Trophoblast cell (in vitro differentiated cells and primary cell): ENCODE results near the gene ZNF284.
"Not testable (repeated sequence)": the region's sequence is repeated elsewhere in the genome, so short reads cannot be mapped to it uniquely, and the experiment has no call there.

Source experiments
- DNase-seq, 2 donors: peaks; one replicate each; pipeline ENCODE4 v3.0.0-alpha.2; 2016
- H2AFZ ChIP-seq: 2 replicates; pipeline ENCODE4 v1.6.1; 2013; ENCODE audit warnings: low read length, moderate library complexity, mild to moderate bottlenecking; ENCODE audit not compliant: insufficient read depth, poor library complexity
- H2AK5ac ChIP-seq: 2 replicates; pipeline ENCODE4 v1.6.1; 2013; ENCODE audit warnings: mild to moderate bottlenecking, low read length
- H2BK120ac ChIP-seq: 2 replicates; pipeline ENCODE4 v1.6.1; 2013; ENCODE audit warnings: low read length, mild to moderate bottlenecking, moderate library complexity; ENCODE audit not compliant: insufficient read depth, poor library complexity
- H2BK12ac ChIP-seq: 2 replicates; pipeline ENCODE4 v1.6.1; 2013; ENCODE audit warnings: mild to moderate bottlenecking, low read length, moderate library complexity
- H2BK5ac ChIP-seq: 2 replicates; pipeline ENCODE4 v1.6.1; 2013; ENCODE audit warnings: low read length, low read depth, moderate library complexity, mild to moderate bottlenecking; ENCODE audit not compliant: poor library complexity
- H3K14ac ChIP-seq: 2 replicates; pipeline ENCODE4 v1.6.1; 2013; ENCODE audit warnings: mild to moderate bottlenecking, low read length
- H3K18ac ChIP-seq: 2 replicates; pipeline ENCODE4 v1.6.1; 2013; ENCODE audit warnings: mild to moderate bottlenecking, low read length
- H3K23ac ChIP-seq: 2 replicates; pipeline ENCODE4 v1.6.1; 2013; ENCODE audit warnings: low read length
- H3K27ac ChIP-seq: 2 replicates; pipeline ENCODE4 v1.5.1; 2013; ENCODE audit warnings: low read depth, mild to moderate bottlenecking, inconsistent platforms, low read length, moderate library complexity
- H3K27me3 ChIP-seq: 2 replicates; pipeline ENCODE4 v1.6.1; 2013; ENCODE audit warnings: inconsistent platforms, mild to moderate bottlenecking, low read length, moderate library complexity; ENCODE audit not compliant: insufficient read depth
- H3K36me3 ChIP-seq, 2 experiments: 1 replicate in 1 of 2; 2 replicates in 1 of 2; pipeline ENCODE4 v1.6.1; 2013; ENCODE audit warnings: low read length in 2 of 2, mild to moderate bottlenecking in 2 of 2, moderate library complexity in 1 of 2; ENCODE audit not compliant: insufficient read depth in 2 of 2, control insufficient read depth in 1 of 2
- H3K4ac ChIP-seq: 2 replicates; pipeline ENCODE4 v1.6.1; 2013; ENCODE audit warnings: low read depth, mild to moderate bottlenecking, low read length, moderate library complexity
- H3K4me1 ChIP-seq, 2 experiments: 1 replicate in 1 of 2; 2 replicates in 1 of 2; pipeline ENCODE4 v1.6.1; 2013; ENCODE audit warnings: low read length in 2 of 2, mild to moderate bottlenecking in 2 of 2, moderate library complexity in 1 of 2; ENCODE audit not compliant: insufficient read depth in 2 of 2, control insufficient read depth in 1 of 2
- H3K4me2 ChIP-seq: 2 replicates; pipeline ENCODE4 v1.6.1; 2013; ENCODE audit warnings: inconsistent platforms, mild to moderate bottlenecking, low read length, moderate library complexity
- H3K4me3 ChIP-seq: 2 replicates; pipeline ENCODE4 v1.5.1; 2013; ENCODE audit warnings: mild to moderate bottlenecking, low read depth, low read length, inconsistent platforms
- H3K79me1 ChIP-seq: one replicate; pipeline ENCODE4 v1.6.1; 2013; ENCODE audit warnings: low read length
- H3K79me2 ChIP-seq: 2 replicates; pipeline ENCODE4 v1.6.1; 2013; ENCODE audit warnings: low read length, mild to moderate bottlenecking; ENCODE audit not compliant: control insufficient read depth, insufficient read depth, poor library complexity
- H3K9ac ChIP-seq: 2 replicates; pipeline ENCODE4 v1.6.1; 2013; ENCODE audit warnings: mild to moderate bottlenecking, low read length
- H3K9me3 ChIP-seq: 2 replicates; pipeline ENCODE4 v1.6.1; 2013; ENCODE audit warnings: low read depth, mild to moderate bottlenecking, control low read depth, inconsistent platforms, low read length; ENCODE audit not compliant: insufficient read depth
- H4K12ac ChIP-seq: 2 replicates; pipeline ENCODE4 v1.6.1; 2013; ENCODE audit warnings: low read depth, mild to moderate bottlenecking, low read length, moderate library complexity
- H4K8ac ChIP-seq: 2 replicates; pipeline ENCODE4 v1.6.1; 2013; ENCODE audit warnings: low read depth, mild to moderate bottlenecking, low read length, moderate library complexity
- H4K91ac ChIP-seq: one replicate; pipeline ENCODE4 v1.6.1; 2013; ENCODE audit warnings: low read depth, mild to moderate bottlenecking, low read length, moderate library complexity
- WGBS: extraction: QIAGEN DNeasy Blood & Tissue Kit; methylation state at CpG from one replicate; pipeline ENCODE4 v1.1.7; 2013; ENCODE audit warnings: missing lambda C conversion rate; ENCODE audit not compliant: insufficient read length, insufficient coverage; ENCODE audit errors: extremely low coverage; 5-methylcytosine and 5-hydroxymethylcytosine counted together

Gene ZNF284

GRCh38 chr19:44112802-44113137 is 40.8 kb downstream of the ZNF284 start:
- H3K23ac ChIP-seq, result no peak overlapping the region
- peak overlapping the region; percentile 65 for H4K12ac ChIP-seq
- H3K27me3 ChIP-seq, result no peaks in the 10 kb centered on the region
- H3K9ac ChIP-seq, result peak overlapping the region; percentile 62
- peak overlapping the region; percentile 49 for H4K91ac ChIP-seq
- H3K79me2 ChIP-seq, result peaks cover 2% of the 10 kb centered on the region
- peak overlapping the region; percentile 58 for H4K8ac ChIP-seq
- H3K14ac ChIP-seq, result no peak overlapping the region
- H3K79me1 ChIP-seq, result peaks cover 3% of the 10 kb centered on the region
- H3K18ac ChIP-seq, result no peak overlapping the region
- H2BK5ac ChIP-seq, result no peak overlapping the region
- peak overlapping the region; percentile 76 for H3K4me3 ChIP-seq
- H2BK12ac ChIP-seq, result no peak overlapping the region
- no peak overlapping the region for H2AK5ac ChIP-seq
- peaks cover 0 to 2% of the 10 kb centered on the region in 2 experiments for H3K4me1 ChIP-seq
- DNase-seq, result no peak
- no CpG with 5 or more reads among the region's 11 CpGs for WGBS
- H3K9me3 ChIP-seq, result peaks cover 3% of the 10 kb centered on the region
- peaks cover 3 to 8% of the 10 kb centered on the region in 2 experiments for H3K36me3 ChIP-seq
- H3K4ac ChIP-seq, result no peak overlapping the region
- peak overlapping the region; percentile 59 for H3K4me2 ChIP-seq
- H2AFZ ChIP-seq, result no peak overlapping the region
- H3K27ac ChIP-seq, result peak overlapping the region; percentile 12
- no peak overlapping the region for H2BK120ac ChIP-seq

- DNase-seq, result peak; percentile 99
- H3K27me3 ChIP-seq, result no peaks in the 10 kb centered on the region
- H3K27ac ChIP-seq, result peak within 1 kb of the TSS; percentile 12
- peaks cover 4 to 7% of the 10 kb centered on the region in 2 experiments for H3K36me3 ChIP-seq
- H2BK5ac ChIP-seq, result peak within 1 kb of the TSS; percentile 19
- peak within 1 kb of the TSS; percentile 96 for H3K4me2 ChIP-seq
- no peak within 1 kb of the TSS for H3K4ac ChIP-seq
- H2BK120ac ChIP-seq, result no peak within 1 kb of the TSS
- H3K23ac ChIP-seq, result no peak within 1 kb of the TSS
- no peaks in the 10 kb centered on the region for H3K9me3 ChIP-seq
- H2AK5ac ChIP-seq, result no peak within 1 kb of the TSS
- no peak within 1 kb of the TSS for H2BK12ac ChIP-seq
- H4K8ac ChIP-seq, result peak within 1 kb of the TSS; percentile 96
- peak within 1 kb of the TSS; percentile 86 for H3K4me3 ChIP-seq
- WGBS, result no CpG with 5 or more reads among the region's 44 CpGs
- H3K14ac ChIP-seq, result peak within 1 kb of the TSS; percentile 83
- peak within 1 kb of the TSS; percentile 95 for H4K12ac ChIP-seq
- H3K4me1 ChIP-seq, result peaks cover 0 to 2% of the 10 kb centered on the region in 2 experiments
- H3K79me1 ChIP-seq, result peaks cover 3% of the 10 kb centered on the region
- H2AFZ ChIP-seq, result peak within 1 kb of the TSS; percentile 88
- peak within 1 kb of the TSS; percentile 67 for H3K18ac ChIP-seq
- H3K79me2 ChIP-seq, result peaks cover 2% of the 10 kb centered on the region
- H4K91ac ChIP-seq, result peak within 1 kb of the TSS; percentile 75
- H3K9ac ChIP-seq, result peak within 1 kb of the TSS; percentile 88
Observed at GRCh38 chr19:44113138-44113783, 41.3 kb downstream of the ZNF284 start, which contains the start of gene ZNF225. Gene ZNF225 (plus strand): TSS chr19:44113399. CDS start chr19:44115828, 2,429 bp downstream.

GRCh38 chr19:44113784-44114390 is 41.9 kb downstream of the ZNF284 start:
- WGBS, result no CpG with 5 or more reads among the region's 18 CpGs
- no peaks in the 10 kb centered on the region for H3K27me3 ChIP-seq
- peak overlapping the region; percentile 96 for H3K4me2 ChIP-seq
- no peak overlapping the region for H2AK5ac ChIP-seq
- peak overlapping the region; percentile 95 for H4K12ac ChIP-seq
- H3K79me1 ChIP-seq, result peaks cover 3% of the 10 kb centered on the region
- no peak overlapping the region for H2BK12ac ChIP-seq
- peaks cover 2% of the 10 kb centered on the region for H3K79me2 ChIP-seq
- no peak overlapping the region for H4K91ac ChIP-seq
- no peak overlapping the region for H3K27ac ChIP-seq
- H2AFZ ChIP-seq, result peak overlapping the region; percentile 88
- peaks cover 4 to 11% of the 10 kb centered on the region in 2 experiments for H3K36me3 ChIP-seq
- H3K4ac ChIP-seq, result no peak overlapping the region
- H3K9me3 ChIP-seq, result no peaks in the 10 kb centered on the region
- no peak overlapping the region for H2BK120ac ChIP-seq
- H4K8ac ChIP-seq, result peak overlapping the region; percentile 96
- peak overlapping the region; percentile 83 for H3K14ac ChIP-seq
- peak overlapping the region; percentile 67 for H3K18ac ChIP-seq
- DNase-seq, result no peak
- H3K4me1 ChIP-seq, result peaks cover 0 to 2% of the 10 kb centered on the region in 2 experiments
- H3K4me3 ChIP-seq, result peak overlapping the region; percentile 86
- no peak overlapping the region for H3K23ac ChIP-seq
- H3K9ac ChIP-seq, result peak overlapping the region; percentile 88
- no peak overlapping the region for H2BK5ac ChIP-seq

GRCh38 chr19:44121162-44121561 is 49.2 kb downstream of the ZNF284 start:
- DNase-seq, H3K4me1 ChIP-seq, H3K27me3 ChIP-seq, H3K9ac ChIP-seq, H3K4ac ChIP-seq, H3K23ac ChIP-seq, H3K9me3 ChIP-seq, H2BK12ac ChIP-seq, H3K27ac ChIP-seq, H2AK5ac ChIP-seq, H4K8ac ChIP-seq, H3K79me1 ChIP-seq, H3K79me2 ChIP-seq, H4K91ac ChIP-seq, H2BK120ac ChIP-seq, H3K4me2 ChIP-seq, H3K18ac ChIP-seq, H2BK5ac ChIP-seq, H4K12ac ChIP-seq, H2AFZ ChIP-seq, H3K14ac ChIP-seq, H3K4me3 ChIP-seq: not testable (repeated sequence)
- peaks cover 8 to 18% of the 10 kb centered on the region in 2 experiments for H3K36me3 ChIP-seq
- no CpG with 5 or more reads among the region's 4 CpGs for WGBS
